Measurements from ENCODE around the gene SSTR3. TPM values are rescaled to one million over a fixed set of nuclear protein-coding genes. Genes with fewer than 3 reads are reported as not detected.

Gene SSTR3
- total and polyA plus RNA-seq, 9 of the 15 experiments (the other 6 are each of a cell fraction or from before 2014, with no cell fraction given) = 0.03 TPM; not detected in 8

DNA sequence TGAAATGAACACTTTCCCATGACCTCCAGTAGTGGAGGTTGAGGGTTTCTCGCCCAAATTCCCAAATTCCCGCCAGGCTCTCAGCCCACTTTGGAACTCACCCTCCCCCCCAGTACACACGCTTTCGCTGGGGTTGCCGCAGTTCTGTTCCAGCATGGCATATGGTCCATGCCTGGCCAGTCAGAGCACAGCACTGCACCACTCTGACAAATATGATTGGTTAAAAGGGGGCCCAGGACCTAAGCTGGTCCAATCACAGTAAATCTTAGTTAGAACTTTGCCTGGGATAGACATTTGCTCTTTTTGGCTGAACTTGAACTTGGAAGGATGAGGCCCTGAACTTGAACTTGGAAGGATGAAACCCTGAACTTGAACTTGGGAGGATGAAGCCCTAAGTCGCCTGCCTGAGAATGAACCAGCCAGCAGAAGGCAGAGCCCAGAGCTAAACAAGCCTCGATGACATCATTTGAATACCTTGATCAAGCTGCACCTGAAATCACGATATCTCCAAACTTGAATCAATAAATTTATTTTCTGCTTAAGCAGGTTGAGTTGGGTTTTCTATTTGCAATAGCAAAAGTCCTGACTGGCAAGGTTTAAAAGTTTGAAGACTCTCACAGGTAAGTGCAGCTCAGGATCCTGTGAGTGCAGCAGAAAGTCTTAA is 12.6 kb upstream of the SSTR3 start:
- ATAC-seq (no peak), DNase-seq (ENCODE audit: extremely low read depth in 1 of 4, low spot score in 3 of 4) (no peak), FAIRE-seq (no peak)
- BruUV-seq (replicated peaks) = no TSS peak
- Histone ChIP-seq H3K4me3 (no peak overlapping the region), H3K4me1 (replicated peaks in 1 of 2; ENCODE audit: control insufficient read depth in 2 of 2, insufficient read depth in 2 of 2, low read length in 2 of 2) (peaks cover 7 to 20% of the 10 kb centered on the region in 2 experiments), H3K79me2 (ENCODE audit: control insufficient read depth, insufficient read depth, low read length) (peaks cover 11% of the 10 kb centered on the region), H3K9me1 (ENCODE audit: control insufficient read depth, insufficient read depth, low read length) (no peaks in the 10 kb centered on the region), H3K4me2 (ENCODE audit: insufficient read depth, low read length) (no peak overlapping the region), H3K27ac (ENCODE audit: extremely low read depth, low read depth, low read length) (no peak overlapping the region), H2AFZ (ENCODE audit: low read depth, low read length) (no peak overlapping the region), H3K36me3 (ENCODE audit: control insufficient read depth, insufficient read depth, low read length) (peaks cover 50% of the 10 kb centered on the region; the same call in 2 of the 3 replicates), H3K9ac (ENCODE audit: insufficient read depth in 1 of 2, low read depth in 2 of 2, low read length in 2 of 2) (no peak overlapping the region), H3K27me3 (ENCODE audit: control insufficient read depth in 2 of 2, insufficient read depth in 2 of 2, low read length in 2 of 2) (no peaks in the 10 kb centered on the region), H4K20me1 (replicated peaks; ENCODE audit: control insufficient read depth, insufficient read depth, low read length) (no peaks in the 10 kb centered on the region), H3K9me3 (replicated peaks; ENCODE audit: control insufficient read depth, insufficient read depth, low read depth, low read length) (no peaks in the 10 kb centered on the region)
- TF ChIP-seq ZNF408 (CRISPR knock-in tag; IDR thresholded peaks at IDR 0.05; ENCODE audit: low read depth) (no peak), KLF10 (CRISPR knock-in tag; IDR thresholded peaks at IDR 0.05) (no peak), MLX (CRISPR knock-in tag; conservative IDR thresholded peaks at IDR 0.05) (no peak), MEF2D (tag; conservative IDR thresholded peaks at IDR 0.05; ENCODE audit: low read depth) (no peak), SPI1 (IDR thresholded peaks at IDR 0.05; ENCODE audit: borderline replicate concordance, low read depth, low read length) (no peak), PTTG1 (tag; IDR thresholded peaks at IDR 0.05; ENCODE audit: low read depth) (no peak), ERF (CRISPR knock-in tag; IDR thresholded peaks at IDR 0.05) (no peak), ZNF79 (CRISPR knock-in tag; IDR thresholded peaks at IDR 0.05; ENCODE audit: low read depth) (no peak), ETV6 (IDR thresholded peaks at IDR 0.05; ENCODE audit: borderline replicate concordance in 1 of 2, low read depth in 2 of 2, low read length in 1 of 2) (no peak), ETV6 (CRISPR knock-in tag; IDR thresholded peaks at IDR 0.05; ENCODE audit: borderline replicate concordance) (no peak), TAF1 (IDR thresholded peaks at IDR 0.05; ENCODE audit: control insufficient read depth, extremely low read depth, insufficient read depth, low read length, severe bottlenecking) (no peak), THAP7 (CRISPR knock-in tag; IDR thresholded peaks at IDR 0.05) (no peak)
- in situ Hi-C loops (cut with MboI) = no loop called here
- ChIA-PET CTCF (ENCODE audit: low intra/inter-chr PET ratio) (no interaction called here), POLR2A (interaction anchor here (0.6 to 1.6 kb wide), 2 partner anchors 17 to 650 kb away, joined by 3 to 4 read pairs; no protein-coding TSS in a partner anchor)
- intact Hi-C loops (cut with micrococcal nuclease) = no loop called here
- 53% methylated on average over 5 of the region's 8 CpGs for WGBS (ENCODE audit: insufficient coverage, low coverage, missing lambda C conversion rate)

Measured in K562 (cell line).